ENCODE results near the gene HMCN2.
A peak's percentile ranks its signal among the peaks of the same experiment; 100 is the strongest.

The HMCN2 gene

GRCh38 chr9:130442746-130443455, 177.3 kb downstream of the HMCN2 start:
- DNase-seq: no peak

- DNase-seq: no peak
These were observed 177.9 kb downstream of the HMCN2 start for GRCh38 chr9:130443456-130443801.

- DNase-seq: no peak
These were observed 178.4 kb downstream of the HMCN2 start for GRCh38 chr9:130443840-130444492.

GRCh38 chr9:130444565-130445221, 179.1 kb downstream of the HMCN2 start, which contains the start of gene ASS1:
Gene ASS1, plus strand, starts transcription at chr9:130444961. Its CDS starts 7,268 bp downstream, at chr9:130452229.
- peak; percentile 89 for DNase-seq

- DNase-seq: peak; percentile 77
These were observed 179.9 kb downstream of the HMCN2 start for GRCh38 chr9:130445268-130445983.

- no peak for DNase-seq
These were observed 180.7 kb downstream of the HMCN2 start for GRCh38 chr9:130446101-130446861.

- DNase-seq: no peak
These were observed 181.7 kb downstream of the HMCN2 start for GRCh38 chr9:130447193-130447816.

- DNase-seq: no peak
These were observed 182.6 kb downstream of the HMCN2 start for GRCh38 chr9:130448035-130448624.

GRCh38 chr9:130448771-130449603, 183.4 kb downstream of the HMCN2 start:
- DNase-seq: no peak

- DNase-seq: no peak
These were observed 184.9 kb downstream of the HMCN2 start for GRCh38 chr9:130450344-130451003.

- no peak for DNase-seq
These were observed 185.4 kb downstream of the HMCN2 start for GRCh38 chr9:130451004-130451390.

- DNase-seq: peak; percentile 77
These were observed 186.2 kb downstream of the HMCN2 start for GRCh38 chr9:130451509-130452388.

- no peak for DNase-seq
These were observed 187.3 kb downstream of the HMCN2 start for GRCh38 chr9:130452835-130453234.

GRCh38 chr9:130453487-130453886, 187.9 kb downstream of the HMCN2 start:
- no peak for DNase-seq

GRCh38 chr9:130454096-130454811, 188.7 kb downstream of the HMCN2 start:
- no peak for DNase-seq

- DNase-seq: no peak
These were observed 189.3 kb downstream of the HMCN2 start for GRCh38 chr9:130454812-130455325.

GRCh38 chr9:130458027-130458803, 192.7 kb downstream of the HMCN2 start:
- no peak for DNase-seq

- DNase-seq: no peak
These were observed 193.2 kb downstream of the HMCN2 start for GRCh38 chr9:130458804-130459067.

Data from 8988T (cell line).